ENCODE results near the gene OR4P4. TPM values are rescaled to one million over a fixed set of nuclear protein-coding genes. Genes with fewer than 3 reads are reported as not detected.

Gene OR4P4
- not detected for total RNA-seq

DNA sequence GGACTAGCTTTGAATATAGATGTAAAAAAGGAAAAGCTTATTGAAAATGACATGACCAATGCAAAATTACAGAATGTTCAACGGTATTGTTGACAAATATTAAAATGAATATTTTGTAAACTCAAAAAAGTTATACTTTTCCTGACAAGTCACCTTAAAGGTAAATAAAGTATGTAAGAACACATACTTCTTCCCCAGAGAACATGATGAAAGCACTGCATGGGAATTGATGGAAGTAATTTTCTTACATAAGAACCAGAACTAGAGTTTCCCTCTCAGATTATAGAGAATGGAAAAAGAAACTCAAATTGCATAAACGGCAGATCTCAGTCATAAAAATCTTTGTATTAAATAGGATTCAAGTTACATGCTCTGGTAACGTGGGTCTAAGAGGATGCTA is at the start of gene OR4P4:
OR4P4 (plus strand) TSS at position 301 of the 400 bp plus-strand sequence.

GRCh38 chr11:55607545-55607944 is 27.4 kb upstream of the OR4P4 start, which contains the start of gene OR4C11:
TSS of gene OR4C11 (minus strand) at chr11:55607645. CDS start at chr11:55604373, 3,272 bp downstream.

GRCh38 chr11:55648027-55648426 is 13.1 kb downstream of the OR4P4 start, which contains the start of gene OR4S2:
TSS of gene OR4S2 (plus strand) at chr11:55648327. CDS start at chr11:55650904, 2,577 bp downstream.

DNA sequence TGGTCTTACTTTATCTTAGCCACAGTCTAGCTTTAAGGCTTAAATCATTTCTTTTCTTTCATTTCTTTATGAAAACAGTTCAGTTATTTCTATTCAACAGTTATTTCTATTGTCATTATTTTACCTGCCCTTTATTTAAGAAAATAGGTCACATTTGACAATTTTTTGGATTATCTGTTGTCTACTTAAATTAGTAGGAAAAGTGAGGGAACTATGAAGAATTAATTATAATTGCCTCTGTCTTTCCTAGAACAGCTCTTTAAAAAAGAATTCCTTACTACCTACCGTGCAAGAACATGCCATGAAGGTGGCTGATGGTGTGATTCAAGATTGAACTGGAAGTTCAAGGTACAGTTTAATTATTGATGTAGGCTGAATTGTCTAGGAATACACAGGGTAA is 27.0 kb downstream of the OR4P4 start, which contains the start of gene OR4C6:
OR4C6 (plus strand) TSS at position 301 of the 400 bp plus-strand sequence. CDS start 2,966 bp downstream, outside the sequence.

Other genes with a start within 250 kb of the OR4P4 start
- gene OR4C15, start 80.6 kb upstream of the OR4P4 start, total RNA-seq, result not detected
- not detected for gene OR4C16, start 63.0 kb upstream of the OR4P4 start, total RNA-seq
- gene OR4C11, start 27.5 kb upstream of the OR4P4 start, total RNA-seq, result not detected
- gene OR4S2, start 13.2 kb downstream of the OR4P4 start, total RNA-seq, result not detected
- not detected for gene OR4C6, start 27.1 kb downstream of the OR4P4 start, total RNA-seq
- gene OR5D13, start 138.3 kb downstream of the OR4P4 start, total RNA-seq, result not detected
- gene OR5D14, start 160.4 kb downstream of the OR4P4 start, total RNA-seq, result not detected
- not detected for gene OR5L1, start 176.3 kb downstream of the OR4P4 start, total RNA-seq
- gene OR5D18, start 184.5 kb downstream of the OR4P4 start, total RNA-seq, result not detected
- gene OR5L2, start 192.1 kb downstream of the OR4P4 start, total RNA-seq, result not detected
- not detected for gene OR5D16, start 203.6 kb downstream of the OR4P4 start, total RNA-seq
- gene TRIM51, start 248.2 kb downstream of the OR4P4 start, total RNA-seq, result not detected